Forelimb muscle (tissue), 1 donor: ENCODE results near the gene NEURL4. TPM values are rescaled to one million over a fixed set of nuclear protein-coding genes. Genes with fewer than 3 reads are reported as not detected.
"Not testable (repeated sequence)": the region's sequence is repeated elsewhere in the genome, so short reads cannot be mapped to it uniquely, and the experiment has no call there.

Experiments used
- DNase-seq: peaks from one replicate; pipeline ENCODE4 v3.0.0-alpha.2; 2013; ENCODE audit warnings: low read depth
- polyA plus RNA-seq: library from polyadenylated mRNA; unstranded; fragments of 120-200 nt; gene quantifications from one replicate; pipeline ENCODE4 v1.2.1, GENCODE V29; 2013; ENCODE audit not compliant: insufficient read length

NEURL4 gene
- polyA plus RNA-seq, 1 donor: 18.7 TPM

DNA sequence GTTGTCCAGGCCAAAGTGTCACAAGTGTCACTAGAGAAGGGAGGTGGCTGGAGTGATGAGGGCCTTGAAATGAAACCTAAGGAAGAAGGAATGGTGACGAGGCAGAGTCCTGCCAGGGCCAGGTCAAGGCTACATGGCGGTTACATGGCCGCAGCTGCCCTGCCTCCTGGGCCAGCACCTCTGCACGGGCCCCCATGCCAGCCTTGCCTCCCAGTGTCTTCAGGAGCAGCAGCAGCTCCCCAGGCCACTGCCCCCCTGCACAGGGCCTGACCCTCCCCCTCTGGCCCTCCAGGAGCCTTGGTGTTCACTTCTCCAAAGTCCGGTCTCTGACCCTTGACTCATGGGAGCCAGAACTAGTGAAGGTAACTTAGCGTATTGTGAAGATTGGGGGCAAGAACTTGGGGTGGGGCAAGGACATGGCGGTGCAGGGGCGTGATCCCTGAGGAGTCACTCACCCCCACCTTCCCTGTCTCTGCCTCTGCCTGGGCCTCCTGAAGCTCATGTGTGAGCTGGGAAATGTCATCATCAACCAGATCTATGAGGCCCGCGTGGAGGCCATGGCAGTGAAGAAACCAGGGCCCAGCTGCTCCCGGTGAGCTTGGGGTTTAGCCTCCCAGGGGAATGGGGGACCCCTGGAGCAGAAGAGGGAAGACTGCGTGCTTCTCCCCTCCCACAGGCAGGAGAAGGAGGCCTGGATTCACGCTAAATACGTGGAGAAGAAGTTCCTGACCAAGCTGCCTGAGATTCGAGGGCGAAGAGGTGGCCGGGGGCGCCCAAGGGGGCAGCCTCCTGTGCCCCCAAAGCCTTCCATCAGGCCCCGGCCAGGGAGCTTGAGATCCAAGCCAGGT, 18.7 kb upstream of the NEURL4 start:
- no peak for DNase-seq

- no peak for DNase-seq
Measured at GRCh38 chr17:7346761-7347614, 17.9 kb upstream of the NEURL4 start.

DNA sequence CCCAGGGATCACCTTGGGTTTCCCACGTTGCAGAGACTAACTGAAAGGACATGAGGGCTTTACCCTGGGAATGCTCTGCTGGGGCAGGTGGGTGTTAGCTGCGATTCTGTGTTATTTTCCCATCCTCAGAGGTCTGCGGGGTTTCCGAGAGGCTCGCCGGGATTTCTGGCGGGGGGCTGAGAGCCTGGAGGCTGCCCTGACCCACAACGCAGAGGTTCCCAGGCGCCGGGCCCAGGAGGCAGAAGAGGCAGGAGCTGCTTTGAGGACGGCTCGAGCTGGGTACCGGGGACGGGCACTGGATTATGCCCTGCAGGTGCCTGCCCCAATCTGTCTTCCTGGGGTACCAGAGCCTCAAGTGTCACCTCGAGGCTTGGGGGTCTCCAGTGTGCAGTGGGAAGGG, 14.1 kb upstream of the NEURL4 start:
- DNase-seq: no peak

DNA sequence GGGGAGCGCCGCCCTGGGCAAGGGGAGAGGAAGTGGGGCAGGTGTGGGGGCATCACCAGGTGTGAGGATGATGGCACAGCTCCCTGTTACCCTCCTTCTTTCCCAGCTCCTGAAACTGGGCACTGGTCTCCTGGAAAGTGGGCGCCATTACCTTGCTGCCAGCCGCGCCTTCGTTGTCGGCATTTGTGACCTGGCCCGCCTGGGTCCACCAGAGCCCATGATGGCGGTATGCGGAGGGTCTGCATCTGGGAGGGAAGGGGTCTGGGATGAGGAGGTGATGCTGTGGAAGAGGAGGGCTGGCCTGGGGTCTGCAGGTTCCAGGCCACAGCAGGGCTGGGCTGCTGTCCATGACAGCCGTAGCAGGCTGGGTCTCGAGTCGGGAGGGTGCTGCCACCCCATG, 12.7 kb upstream of the NEURL4 start:
- no peak for DNase-seq

DNA sequence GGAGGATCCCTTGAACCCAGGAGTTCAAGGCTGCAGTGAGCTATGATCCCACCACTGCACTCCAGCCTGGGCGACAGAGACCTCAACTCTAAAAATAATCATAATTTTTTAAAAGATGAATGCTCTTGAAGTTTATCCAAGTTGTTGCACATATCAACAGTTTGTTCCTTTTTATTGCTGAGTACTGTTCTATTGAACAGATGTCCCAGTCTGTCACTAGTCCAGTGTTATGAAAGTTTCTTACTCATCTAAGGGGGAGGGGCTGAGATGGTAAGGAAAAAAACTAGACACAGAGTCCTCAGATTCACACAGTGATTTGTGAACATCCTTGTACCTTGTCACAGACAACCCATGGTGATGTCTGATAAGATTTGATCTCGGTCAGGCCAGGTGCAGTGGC, 11.0 kb upstream of the NEURL4 start:
- DNase-seq: no peak

DNA sequence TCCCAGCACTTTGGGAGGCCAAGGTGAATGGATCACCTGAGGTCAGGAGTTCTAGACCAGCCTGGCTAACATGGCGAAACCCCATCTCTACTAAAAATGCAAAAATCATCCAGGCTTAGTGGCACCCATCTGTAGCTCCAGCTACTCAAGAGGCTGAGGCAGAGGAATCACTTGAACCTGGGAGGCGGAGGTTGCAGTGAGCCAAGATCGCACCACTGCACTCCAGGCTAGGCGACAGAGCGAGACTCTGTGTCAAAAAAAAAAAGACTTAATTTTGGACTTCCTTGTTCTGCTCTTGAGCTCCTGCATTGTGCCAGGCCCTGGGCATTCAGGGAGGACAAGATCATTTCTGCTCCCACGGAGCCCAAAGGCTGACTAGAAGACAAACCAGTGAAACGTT, 8.5 kb upstream of the NEURL4 start:
- not testable (repeated sequence) for DNase-seq

DNA sequence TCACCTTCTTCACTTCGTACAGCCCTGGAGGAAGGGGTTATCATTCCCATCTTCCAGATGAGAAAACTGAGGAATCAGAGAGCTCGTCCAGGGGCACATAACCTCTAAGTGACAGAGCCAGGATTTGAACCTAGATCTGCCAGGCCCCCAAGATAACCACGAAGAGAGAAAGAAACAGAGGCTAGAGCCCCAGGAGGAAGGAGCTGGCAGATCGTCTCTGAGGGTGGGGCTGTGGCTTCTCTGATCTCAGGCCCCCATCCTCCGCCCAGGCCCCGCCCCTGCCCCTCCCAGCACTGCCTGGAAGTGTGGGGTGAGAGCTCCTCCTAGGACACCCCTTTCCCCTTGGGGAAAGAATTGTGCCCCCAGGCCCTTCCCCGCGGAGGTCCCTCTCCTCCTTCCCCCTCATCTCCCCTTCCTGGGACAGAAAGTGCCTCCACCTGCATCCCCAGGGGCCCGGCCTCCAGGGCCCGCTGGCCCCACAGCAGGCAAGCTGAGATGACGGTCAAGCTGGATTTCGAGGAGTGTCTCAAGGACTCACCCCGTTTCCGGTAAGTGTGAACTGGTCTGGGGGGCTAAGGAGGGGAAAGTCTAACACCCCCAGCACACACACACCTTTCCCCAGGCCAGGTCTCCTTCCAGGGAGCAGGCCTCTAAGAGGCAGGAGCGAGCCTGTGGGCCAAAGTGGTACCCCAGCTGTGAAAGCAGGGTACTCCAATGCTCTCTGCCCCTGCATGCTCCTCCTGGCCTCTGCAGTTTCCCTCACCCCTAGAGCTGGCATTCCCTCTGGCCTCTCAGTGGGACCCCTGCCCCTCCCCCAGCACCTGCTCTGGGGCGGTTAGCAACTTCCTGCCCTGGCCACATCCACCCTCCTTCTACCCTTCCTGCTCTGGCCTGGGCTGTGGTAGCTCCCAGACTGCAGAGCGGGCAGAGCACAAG, 7.4 kb upstream of the NEURL4 start, which contains the start of gene ACAP1:
Gene ACAP1, plus strand, starts transcription at position 290 of the 936 bp plus-strand sequence. Its CDS starts 206 bp downstream, at position 496.
- no peak for DNase-seq

GRCh38 chr17:7335765-7336164, 6.6 kb upstream of the NEURL4 start:
- DNase-seq: not testable (repeated sequence)

DNA sequence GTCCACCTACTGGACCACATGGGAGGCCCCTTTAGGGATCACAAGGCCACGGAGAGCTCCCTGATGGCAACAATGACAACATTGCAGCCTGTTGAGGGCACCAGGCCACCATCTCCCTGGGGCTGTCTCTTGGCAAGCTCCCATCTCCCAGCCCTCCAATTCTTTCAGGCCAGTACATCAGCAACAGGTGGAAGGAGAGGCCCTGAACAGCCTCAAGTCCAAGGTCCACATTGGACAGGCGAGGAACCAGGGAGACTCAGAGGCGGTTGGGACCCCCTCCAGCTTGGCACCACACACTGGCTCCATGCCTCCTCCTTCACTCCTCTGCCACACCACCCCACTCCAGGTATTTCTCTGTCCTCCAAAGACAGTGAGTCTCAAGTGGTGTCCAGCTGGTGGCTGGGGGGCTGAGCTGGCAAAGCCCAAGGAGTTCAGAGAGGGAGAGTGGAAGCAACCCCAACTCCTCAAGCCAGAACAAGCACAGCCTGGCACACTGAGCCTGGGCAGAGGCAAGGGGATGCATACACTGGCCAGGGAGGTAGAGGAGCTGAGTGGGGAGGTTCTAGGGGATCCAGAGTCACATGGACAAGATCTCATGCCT, 5.9 kb upstream of the NEURL4 start:
- no peak for DNase-seq

DNA sequence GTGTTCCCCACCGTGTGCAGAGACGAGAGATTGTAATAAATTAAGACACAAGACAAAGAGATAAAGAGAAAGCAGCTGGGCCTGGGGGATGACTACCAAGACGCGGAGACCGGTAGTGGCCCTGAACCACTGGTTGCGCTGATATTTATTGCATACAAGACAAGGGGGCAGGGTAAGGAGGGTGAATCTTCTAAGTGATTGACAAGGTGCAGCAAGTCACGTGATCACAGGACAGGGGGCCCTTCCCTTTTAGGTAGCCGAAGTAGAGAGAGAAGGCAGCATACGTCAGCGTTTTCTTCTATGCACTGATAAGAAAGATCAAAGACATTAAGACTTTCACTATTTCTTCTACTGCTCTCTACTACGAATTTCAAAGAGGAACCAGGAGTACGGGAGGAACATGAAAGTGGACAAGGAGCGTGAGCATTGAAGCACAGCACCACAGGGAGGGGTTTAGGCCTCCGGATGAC, 3.5 kb upstream of the NEURL4 start:
- not testable (repeated sequence) for DNase-seq

GRCh38 chr17:7332111-7332510, 3.0 kb upstream of the NEURL4 start:
- DNase-seq: no peak

GRCh38 chr17:7330638-7331015, 1.5 kb upstream of the NEURL4 start:
- no peak for DNase-seq

GRCh38 chr17:7329997-7330637, 982 bp upstream of the NEURL4 start:
- DNase-seq: peak; percentile 71

GRCh38 chr17:7329374-7329996, 350 bp upstream of the NEURL4 start:
- peak; percentile 97 for DNase-seq

DNA sequence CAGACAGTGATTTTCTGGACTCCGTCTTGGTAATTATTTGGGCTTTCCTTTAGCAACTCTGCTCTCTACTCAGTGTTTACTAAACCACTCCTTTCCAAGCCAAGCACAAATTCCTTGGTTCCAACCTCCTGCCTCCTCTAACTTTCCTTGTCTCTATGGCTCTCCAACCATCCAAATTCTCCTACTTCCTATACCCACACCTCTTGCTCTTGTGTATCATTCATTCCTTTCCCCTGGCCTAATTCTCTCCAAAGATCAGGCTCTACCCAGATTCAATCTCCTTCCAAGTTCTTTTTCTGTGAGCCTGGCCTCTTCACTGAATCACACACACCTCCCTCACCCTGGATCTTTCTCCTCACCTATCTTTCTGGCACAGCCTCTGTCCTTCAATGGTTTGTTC, 1.1 kb downstream of the NEURL4 start:
- no peak for DNase-seq

DNA sequence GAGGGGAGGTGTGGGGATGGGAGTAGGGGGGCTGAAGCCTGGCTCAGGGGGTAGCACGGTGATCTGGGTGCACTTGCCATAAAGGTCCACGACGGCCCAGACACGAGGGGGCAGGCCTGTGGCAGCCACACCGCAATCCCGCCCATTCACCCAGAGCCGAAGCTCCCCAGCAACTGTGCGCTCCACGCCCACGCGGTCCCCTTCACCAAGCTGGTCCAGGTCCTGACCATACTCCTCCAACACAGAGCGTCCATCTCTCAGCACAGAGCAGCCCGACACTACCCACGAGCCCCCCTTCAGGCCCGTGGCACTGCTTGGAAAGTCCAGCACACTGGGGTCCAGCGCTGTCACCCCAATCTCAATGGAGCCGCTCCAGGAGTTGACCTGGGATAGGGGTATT, 1.6 kb downstream of the NEURL4 start:
- DNase-seq: no peak

GRCh38 chr17:7327056-7327455, 2.1 kb downstream of the NEURL4 start:
- DNase-seq: no peak

DNA sequence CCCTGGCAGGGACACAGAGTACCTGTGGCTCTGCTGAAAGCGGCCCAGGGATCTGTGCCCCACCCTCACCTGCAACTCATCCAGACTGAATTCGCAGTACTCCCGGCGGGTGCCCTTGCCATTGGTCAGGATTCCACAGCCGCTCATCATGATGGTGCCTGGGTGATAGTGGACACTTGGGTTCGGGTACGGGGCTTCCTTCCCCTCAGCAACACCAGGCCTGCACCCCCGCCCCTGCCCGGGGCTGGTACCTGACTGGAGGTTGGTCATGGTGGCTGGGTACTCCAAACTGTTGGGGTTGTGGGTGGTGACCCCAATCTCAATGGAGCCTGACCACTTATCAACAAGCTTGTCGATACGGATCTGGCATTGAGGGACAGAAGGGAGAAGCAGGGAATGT, 2.9 kb downstream of the NEURL4 start:
- no peak for DNase-seq

- DNase-seq: no peak
Measured at GRCh38 chr17:7325031-7325528, 4.1 kb downstream of the NEURL4 start.

- DNase-seq: no peak
Measured at GRCh38 chr17:7324438-7324779, 4.7 kb downstream of the NEURL4 start.
